COLO829 (cell line): ENCODE measurements around the gene PIGH.
A peak's percentile ranks its signal among the peaks of the same experiment; 100 is the strongest.
"Not testable (repeated sequence)": the region's sequence is repeated elsewhere in the genome, so short reads cannot be mapped to it uniquely, and the experiment has no call there.

Experiments
- DNase-seq: peaks from one replicate; pipeline ENCODE4 v3.0.0; 2012; ENCODE audit warnings: low spot score

The PIGH gene

GRCh38 chr14:67609642-67610310 is 9.7 kb upstream of the PIGH start:
- no peak for DNase-seq

- DNase-seq: no peak
Measured at GRCh38 chr14:67607646-67608045, 7.6 kb upstream of the PIGH start.

GRCh38 chr14:67602995-67603545 is 3.0 kb upstream of the PIGH start:
- DNase-seq: no peak

- no peak for DNase-seq
Measured at GRCh38 chr14:67602076-67602475, 2.0 kb upstream of the PIGH start.

- not testable (repeated sequence) for DNase-seq
Measured at GRCh38 chr14:67600562-67600974, 500 bp upstream of the PIGH start.

- no peak for DNase-seq
Measured at GRCh38 chr14:67595392-67595791, 4.7 kb downstream of the PIGH start.

- DNase-seq: not testable (repeated sequence)
Measured at GRCh38 chr14:67593650-67594049, 6.4 kb downstream of the PIGH start.

GRCh38 chr14:67589204-67589770 is 10.8 kb downstream of the PIGH start:
- no peak for DNase-seq

GRCh38 chr14:67586369-67586768 is 13.7 kb downstream of the PIGH start:
- DNase-seq: no peak

GRCh38 chr14:67584978-67585377 is 15.1 kb downstream of the PIGH start:
- no peak for DNase-seq

- peak; percentile 51 for DNase-seq
Measured at GRCh38 chr14:67583711-67584644, 16.1 kb downstream of the PIGH start.

GRCh38 chr14:67582061-67582460 is 18.0 kb downstream of the PIGH start:
- DNase-seq: no peak

- DNase-seq: no peak
Measured at GRCh38 chr14:67581643-67582042, 18.4 kb downstream of the PIGH start.

GRCh38 chr14:67580336-67581171 is 19.5 kb downstream of the PIGH start:
- DNase-seq: peak; percentile 40

GRCh38 chr14:67579636-67580035 is 20.4 kb downstream of the PIGH start:
- DNase-seq: no peak

- DNase-seq: no peak
Measured at GRCh38 chr14:67579040-67579439, 21.0 kb downstream of the PIGH start.

GRCh38 chr14:67577909-67578749 is 21.9 kb downstream of the PIGH start:
- no peak for DNase-seq

GRCh38 chr14:67577181-67577808 is 22.8 kb downstream of the PIGH start:
- no peak for DNase-seq

- no peak for DNase-seq
Measured at GRCh38 chr14:67576216-67576955, 23.7 kb downstream of the PIGH start.

- DNase-seq: no peak
Measured at GRCh38 chr14:67575684-67576083, 24.4 kb downstream of the PIGH start.
